Measurements from ENCODE around the gene LRRC2.

DNA sequence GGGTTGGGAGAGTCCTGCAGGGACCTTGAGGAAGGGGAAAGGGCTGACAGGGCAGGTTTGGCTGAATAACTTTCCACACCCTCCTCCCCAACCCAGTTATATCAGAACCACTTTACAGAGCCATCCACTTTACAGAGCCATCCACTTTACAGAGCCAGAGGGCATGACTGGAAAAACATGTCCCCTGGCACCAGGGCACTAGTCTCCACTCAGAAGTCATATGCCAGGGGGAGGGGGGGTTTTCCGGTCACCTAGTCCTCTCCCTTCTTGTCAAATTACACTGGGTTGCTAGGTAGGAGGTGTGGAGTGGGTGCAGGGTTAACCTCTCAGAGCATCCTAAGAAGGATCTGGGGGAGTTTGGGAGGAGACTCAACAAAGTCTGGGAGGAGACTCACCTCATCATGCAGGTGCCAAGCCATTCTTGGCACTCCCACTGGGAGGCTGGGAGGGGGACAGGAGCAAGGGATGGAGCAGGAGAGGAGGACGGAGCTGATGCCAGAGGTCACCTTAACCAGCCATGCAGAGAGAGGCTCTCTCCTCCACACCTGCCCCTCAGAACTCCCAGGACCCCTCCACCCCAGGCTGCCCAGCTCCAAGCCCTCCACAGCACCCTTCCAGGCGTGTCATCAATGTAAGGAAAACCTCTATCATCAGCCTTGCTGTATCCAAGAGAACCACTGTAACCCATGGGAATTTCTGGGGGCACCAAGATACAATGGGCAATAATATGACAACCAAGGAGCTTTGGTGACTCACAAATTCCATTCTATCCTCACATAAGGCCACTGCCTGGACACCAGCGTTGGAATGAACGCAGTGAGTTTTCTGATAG is 1.7 kb downstream of the LRRC2 start:
- TF ChIP-seq, protein P1, sequence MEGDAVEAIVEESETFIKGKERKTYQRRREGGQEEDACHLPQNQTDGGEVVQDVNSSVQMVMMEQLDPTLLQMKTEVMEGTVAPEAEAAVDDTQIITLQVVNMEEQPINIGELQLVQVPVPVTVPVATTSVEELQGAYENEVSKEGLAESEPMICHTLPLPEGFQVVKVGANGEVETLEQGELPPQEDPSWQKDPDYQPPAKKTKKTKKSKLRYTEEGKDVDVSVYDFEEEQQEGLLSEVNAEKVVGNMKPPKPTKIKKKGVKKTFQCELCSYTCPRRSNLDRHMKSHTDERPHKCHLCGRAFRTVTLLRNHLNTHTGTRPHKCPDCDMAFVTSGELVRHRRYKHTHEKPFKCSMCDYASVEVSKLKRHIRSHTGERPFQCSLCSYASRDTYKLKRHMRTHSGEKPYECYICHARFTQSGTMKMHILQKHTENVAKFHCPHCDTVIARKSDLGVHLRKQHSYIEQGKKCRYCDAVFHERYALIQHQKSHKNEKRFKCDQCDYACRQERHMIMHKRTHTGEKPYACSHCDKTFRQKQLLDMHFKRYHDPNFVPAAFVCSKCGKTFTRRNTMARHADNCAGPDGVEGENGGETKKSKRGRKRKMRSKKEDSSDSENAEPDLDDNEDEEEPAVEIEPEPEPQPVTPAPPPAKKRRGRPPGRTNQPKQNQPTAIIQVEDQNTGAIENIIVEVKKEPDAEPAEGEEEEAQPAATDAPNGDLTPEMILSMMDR (IDR thresholded peaks at IDR 0.05), result no peak
- no peak for TF ChIP-seq POLR2AphosphoS5 (IDR thresholded peaks at IDR 0.05; ENCODE audit: low read depth, low read length)
- TF ChIP-seq, protein P2, sequence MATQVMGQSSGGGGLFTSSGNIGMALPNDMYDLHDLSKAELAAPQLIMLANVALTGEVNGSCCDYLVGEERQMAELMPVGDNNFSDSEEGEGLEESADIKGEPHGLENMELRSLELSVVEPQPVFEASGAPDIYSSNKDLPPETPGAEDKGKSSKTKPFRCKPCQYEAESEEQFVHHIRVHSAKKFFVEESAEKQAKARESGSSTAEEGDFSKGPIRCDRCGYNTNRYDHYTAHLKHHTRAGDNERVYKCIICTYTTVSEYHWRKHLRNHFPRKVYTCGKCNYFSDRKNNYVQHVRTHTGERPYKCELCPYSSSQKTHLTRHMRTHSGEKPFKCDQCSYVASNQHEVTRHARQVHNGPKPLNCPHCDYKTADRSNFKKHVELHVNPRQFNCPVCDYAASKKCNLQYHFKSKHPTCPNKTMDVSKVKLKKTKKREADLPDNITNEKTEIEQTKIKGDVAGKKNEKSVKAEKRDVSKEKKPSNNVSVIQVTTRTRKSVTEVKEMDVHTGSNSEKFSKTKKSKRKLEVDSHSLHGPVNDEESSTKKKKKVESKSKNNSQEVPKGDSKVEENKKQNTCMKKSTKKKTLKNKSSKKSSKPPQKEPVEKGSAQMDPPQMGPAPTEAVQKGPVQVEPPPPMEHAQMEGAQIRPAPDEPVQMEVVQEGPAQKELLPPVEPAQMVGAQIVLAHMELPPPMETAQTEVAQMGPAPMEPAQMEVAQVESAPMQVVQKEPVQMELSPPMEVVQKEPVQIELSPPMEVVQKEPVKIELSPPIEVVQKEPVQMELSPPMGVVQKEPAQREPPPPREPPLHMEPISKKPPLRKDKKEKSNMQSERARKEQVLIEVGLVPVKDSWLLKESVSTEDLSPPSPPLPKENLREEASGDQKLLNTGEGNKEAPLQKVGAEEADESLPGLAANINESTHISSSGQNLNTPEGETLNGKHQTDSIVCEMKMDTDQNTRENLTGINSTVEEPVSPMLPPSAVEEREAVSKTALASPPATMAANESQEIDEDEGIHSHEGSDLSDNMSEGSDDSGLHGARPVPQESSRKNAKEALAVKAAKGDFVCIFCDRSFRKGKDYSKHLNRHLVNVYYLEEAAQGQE (IDR thresholded peaks at IDR 0.05; ENCODE audit: insufficient read depth in 1 of 2, low read depth in 2 of 2, low read length in 1 of 2), result no peak

Data from Panc1 (cell line).